ENCODE measurements around the gene ANKRD26.

GRCh38 chr10:26987851-26988250, 112.4 kb downstream of the ANKRD26 start:
- TF ChIP-seq CTCF (IDR thresholded peaks at IDR 0.05) (no peak), POLR2A (IDR thresholded peaks at IDR 0.05) (no peak)
